SK-N-SH treated with all-trans-retinoic acid at 6 μM for 48 hours (cell line): ENCODE measurements around the gene TICAM1.

ENCODE experiments used
- ATAC-seq: fragments of 200-7000 bp; cut with Tn5 transposase; 3 replicates; pipeline ENCODE4 v1.9.1; 2020; ENCODE audit warnings: mild to moderate bottlenecking, moderate library complexity
- ARNTL ChIP-seq: fragments of 450-650 bp; formaldehyde crosslinking; IDR thresholded peaks from 2 replicates; pipeline ENCODE4 v1.5.0; 2020; ENCODE audit warnings: low read depth, mild to moderate bottlenecking, moderate library complexity, borderline replicate concordance
- BACH2 ChIP-seq: fragments of 250-450 bp; sonication (Bioruptor Pico); IDR thresholded peaks from 2 replicates; pipeline ENCODE4 v1.9.0; 2021; ENCODE audit warnings: mild to moderate bottlenecking, borderline replicate concordance
- CSDC2 ChIP-seq: fragments of 250-450 bp; sonication (Bioruptor Pico); IDR thresholded peaks from 2 replicates; pipeline ENCODE4 v1.5.0; 2020; ENCODE audit warnings: mild to moderate bottlenecking, moderate library complexity
- ESRRG ChIP-seq: fragments of 250-450 bp; sonication (Bioruptor Pico); IDR thresholded peaks from 2 replicates; pipeline ENCODE4 v1.6.1; 2021; ENCODE audit warnings: mild to moderate bottlenecking
- GLIS3 ChIP-seq: fragments of 250-450 bp; sonication (Bioruptor Pico); IDR thresholded peaks from 2 replicates; pipeline ENCODE4 v1.5.0; 2020; ENCODE audit warnings: mild to moderate bottlenecking, moderate library complexity
- ISL1 ChIP-seq: fragments of 250-450 bp; sonication (Bioruptor Pico); IDR thresholded peaks from 2 replicates; pipeline ENCODE4 v2.1.2; 2022; ENCODE audit warnings: mild to moderate bottlenecking, moderate library complexity
- OSR1 ChIP-seq: fragments of 250-450 bp; sonication (Bioruptor Pico); IDR thresholded peaks from 2 replicates; pipeline ENCODE4 v1.8.0; 2022; ENCODE audit warnings: moderate library complexity, mild to moderate bottlenecking, inconsistent platforms
- RARB ChIP-seq: fragments of 250-450 bp; sonication (Bioruptor Pico); IDR thresholded peaks from 2 replicates; pipeline ENCODE4 v1.8.0; 2021; ENCODE audit warnings: mild to moderate bottlenecking, moderate library complexity
- SNAI2 ChIP-seq: fragments of 250-450 bp; sonication (Bioruptor Pico); IDR thresholded peaks from 2 replicates; pipeline ENCODE4 v1.5.0; 2020; ENCODE audit warnings: mild to moderate bottlenecking, moderate library complexity
- TCF4 ChIP-seq: fragments of 250-450 bp; sonication (Bioruptor Pico); IDR thresholded peaks from 2 replicates; pipeline ENCODE4 v1.8.0; 2021; ENCODE audit warnings: mild to moderate bottlenecking, moderate library complexity, borderline replicate concordance
- TOX ChIP-seq: fragments of 250-450 bp; sonication (Bioruptor Pico); IDR thresholded peaks from 2 replicates; pipeline ENCODE4 v1.8.0; 2021; ENCODE audit warnings: mild to moderate bottlenecking, moderate library complexity, borderline replicate concordance
- ZFP3 ChIP-seq: fragments of 250-450 bp; sonication (Bioruptor Pico); IDR thresholded peaks from 2 replicates; pipeline ENCODE4 v1.5.0; 2020; ENCODE audit warnings: mild to moderate bottlenecking, moderate library complexity
- ZFP30 ChIP-seq: fragments of 450-650 bp; formaldehyde crosslinking; IDR thresholded peaks from 2 replicates; pipeline ENCODE4 v1.5.0; 2022; ENCODE audit warnings: mild to moderate bottlenecking, moderate library complexity
- ZNF565 ChIP-seq: fragments of 450-650 bp; formaldehyde crosslinking; conservative IDR thresholded peaks from 2 replicates; pipeline ENCODE4 v1.5.0; 2020; ENCODE audit warnings: low read depth, mild to moderate bottlenecking, moderate library complexity
- ZNF70 ChIP-seq: fragments of 450-650 bp; formaldehyde crosslinking; IDR thresholded peaks from 2 replicates; pipeline ENCODE4 v1.5.0; 2020; ENCODE audit warnings: mild to moderate bottlenecking, moderate library complexity
- ZNF8 ChIP-seq: fragments of 450-650 bp; formaldehyde crosslinking; IDR thresholded peaks from 2 replicates; pipeline ENCODE4 v1.5.0; 2020; ENCODE audit warnings: mild to moderate bottlenecking, moderate library complexity
- TF ChIP-seq, protein P1 (sequence below): fragments of 250-450 bp; sonication (Bioruptor Pico); IDR thresholded peaks from 2 replicates; pipeline ENCODE4 v1.8.0; 2020; ENCODE audit warnings: mild to moderate bottlenecking, moderate library complexity, borderline replicate concordance
- TF ChIP-seq, protein P2 (sequence below): fragments of 250-450 bp; sonication (Bioruptor Pico); IDR thresholded peaks from 2 replicates; pipeline ENCODE4 v1.5.0; 2020; ENCODE audit warnings: mild to moderate bottlenecking, moderate library complexity
- TF ChIP-seq, protein P3 (sequence below): fragments of 250-450 bp; sonication (Bioruptor Pico); IDR thresholded peaks from 2 replicates; pipeline ENCODE4 v1.5.1; 2020; ENCODE audit warnings: low read depth, mild to moderate bottlenecking, moderate library complexity

Gene TICAM1

DNA sequence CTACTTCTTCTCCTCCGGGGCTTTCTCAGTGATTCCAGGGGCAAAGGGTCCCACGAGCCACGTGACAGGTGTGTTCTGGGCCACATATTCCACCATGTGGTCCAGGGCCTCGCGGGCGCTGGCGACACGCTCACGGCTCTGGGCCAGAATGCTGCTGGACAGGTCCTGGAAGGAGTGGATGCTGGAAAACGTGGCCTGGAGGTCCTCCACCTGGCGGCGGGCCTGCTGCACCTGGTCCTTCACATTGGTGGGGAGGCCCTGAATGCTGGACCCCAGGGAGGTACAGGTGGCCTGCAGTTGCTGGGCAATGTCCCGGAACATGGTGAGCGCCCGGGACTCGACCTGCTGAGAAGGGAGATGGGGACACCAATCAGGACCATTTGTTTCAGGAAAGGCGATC is 7.7 kb upstream of the TICAM1 start:
- ATAC-seq, result no peak
- TF ChIP-seq ZNF8 (CRISPR knock-in tag), result no peak
- TF ChIP-seq, protein P1, sequence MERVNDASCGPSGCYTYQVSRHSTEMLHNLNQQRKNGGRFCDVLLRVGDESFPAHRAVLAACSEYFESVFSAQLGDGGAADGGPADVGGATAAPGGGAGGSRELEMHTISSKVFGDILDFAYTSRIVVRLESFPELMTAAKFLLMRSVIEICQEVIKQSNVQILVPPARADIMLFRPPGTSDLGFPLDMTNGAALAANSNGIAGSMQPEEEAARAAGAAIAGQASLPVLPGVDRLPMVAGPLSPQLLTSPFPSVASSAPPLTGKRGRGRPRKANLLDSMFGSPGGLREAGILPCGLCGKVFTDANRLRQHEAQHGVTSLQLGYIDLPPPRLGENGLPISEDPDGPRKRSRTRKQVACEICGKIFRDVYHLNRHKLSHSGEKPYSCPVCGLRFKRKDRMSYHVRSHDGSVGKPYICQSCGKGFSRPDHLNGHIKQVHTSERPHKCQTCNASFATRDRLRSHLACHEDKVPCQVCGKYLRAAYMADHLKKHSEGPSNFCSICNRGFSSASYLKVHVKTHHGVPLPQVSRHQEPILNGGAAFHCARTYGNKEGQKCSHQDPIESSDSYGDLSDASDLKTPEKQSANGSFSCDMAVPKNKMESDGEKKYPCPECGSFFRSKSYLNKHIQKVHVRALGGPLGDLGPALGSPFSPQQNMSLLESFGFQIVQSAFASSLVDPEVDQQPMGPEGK (CRISPR knock-in tag), result no peak
- no peak for TF ChIP-seq ISL1 (CRISPR knock-in tag)
- no peak for TF ChIP-seq OSR1 (CRISPR knock-in tag)
- TF ChIP-seq, protein P2, sequence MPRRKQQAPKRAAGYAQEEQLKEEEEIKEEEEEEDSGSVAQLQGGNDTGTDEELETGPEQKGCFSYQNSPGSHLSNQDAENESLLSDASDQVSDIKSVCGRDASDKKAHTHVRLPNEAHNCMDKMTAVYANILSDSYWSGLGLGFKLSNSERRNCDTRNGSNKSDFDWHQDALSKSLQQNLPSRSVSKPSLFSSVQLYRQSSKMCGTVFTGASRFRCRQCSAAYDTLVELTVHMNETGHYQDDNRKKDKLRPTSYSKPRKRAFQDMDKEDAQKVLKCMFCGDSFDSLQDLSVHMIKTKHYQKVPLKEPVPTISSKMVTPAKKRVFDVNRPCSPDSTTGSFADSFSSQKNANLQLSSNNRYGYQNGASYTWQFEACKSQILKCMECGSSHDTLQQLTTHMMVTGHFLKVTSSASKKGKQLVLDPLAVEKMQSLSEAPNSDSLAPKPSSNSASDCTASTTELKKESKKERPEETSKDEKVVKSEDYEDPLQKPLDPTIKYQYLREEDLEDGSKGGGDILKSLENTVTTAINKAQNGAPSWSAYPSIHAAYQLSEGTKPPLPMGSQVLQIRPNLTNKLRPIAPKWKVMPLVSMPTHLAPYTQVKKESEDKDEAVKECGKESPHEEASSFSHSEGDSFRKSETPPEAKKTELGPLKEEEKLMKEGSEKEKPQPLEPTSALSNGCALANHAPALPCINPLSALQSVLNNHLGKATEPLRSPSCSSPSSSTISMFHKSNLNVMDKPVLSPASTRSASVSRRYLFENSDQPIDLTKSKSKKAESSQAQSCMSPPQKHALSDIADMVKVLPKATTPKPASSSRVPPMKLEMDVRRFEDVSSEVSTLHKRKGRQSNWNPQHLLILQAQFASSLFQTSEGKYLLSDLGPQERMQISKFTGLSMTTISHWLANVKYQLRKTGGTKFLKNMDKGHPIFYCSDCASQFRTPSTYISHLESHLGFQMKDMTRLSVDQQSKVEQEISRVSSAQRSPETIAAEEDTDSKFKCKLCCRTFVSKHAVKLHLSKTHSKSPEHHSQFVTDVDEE (CRISPR knock-in tag), result no peak
- TF ChIP-seq, all 23 proteins: peak for 0

DNA sequence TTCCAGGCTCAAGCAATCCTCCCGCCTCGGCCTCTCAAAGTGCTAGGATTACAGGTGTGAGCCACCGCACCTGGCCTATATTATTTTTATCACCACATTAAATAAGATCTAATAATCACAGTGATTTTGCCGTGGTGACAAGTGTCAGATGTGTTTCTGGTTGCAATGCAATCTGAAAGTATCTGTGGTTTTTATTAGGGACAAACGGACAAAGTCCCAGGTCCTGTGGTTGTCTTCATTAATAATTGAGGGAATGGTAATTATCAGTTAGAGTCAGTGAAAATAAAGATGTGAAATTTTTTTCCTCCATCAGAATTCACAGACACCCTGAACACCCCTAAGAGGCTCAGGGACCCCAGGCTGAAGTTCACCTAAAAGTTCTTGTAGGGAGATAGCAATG is 1.3 kb upstream of the TICAM1 start:
- no peak for ATAC-seq
- TF ChIP-seq, protein P1 (CRISPR knock-in tag), result no peak
- TF ChIP-seq ZNF565 (CRISPR knock-in tag) (no peak), ISL1 (CRISPR knock-in tag) (no peak), ZFP3 (CRISPR knock-in tag) (no peak), ESRRG (no peak), ARNTL (CRISPR knock-in tag) (no peak), TCF4 (CRISPR knock-in tag) (no peak), ZNF8 (CRISPR knock-in tag) (no peak), SNAI2 (CRISPR knock-in tag) (no peak), RARB (no peak), CSDC2 (CRISPR knock-in tag) (no peak), GLIS3 (CRISPR knock-in tag) (no peak), TOX (no peak), ZNF70 (CRISPR knock-in tag) (no peak), ZFP30 (no peak), BACH2 (no peak)
- TF ChIP-seq, protein P2 (CRISPR knock-in tag), result no peak
- TF ChIP-seq, protein P3, sequence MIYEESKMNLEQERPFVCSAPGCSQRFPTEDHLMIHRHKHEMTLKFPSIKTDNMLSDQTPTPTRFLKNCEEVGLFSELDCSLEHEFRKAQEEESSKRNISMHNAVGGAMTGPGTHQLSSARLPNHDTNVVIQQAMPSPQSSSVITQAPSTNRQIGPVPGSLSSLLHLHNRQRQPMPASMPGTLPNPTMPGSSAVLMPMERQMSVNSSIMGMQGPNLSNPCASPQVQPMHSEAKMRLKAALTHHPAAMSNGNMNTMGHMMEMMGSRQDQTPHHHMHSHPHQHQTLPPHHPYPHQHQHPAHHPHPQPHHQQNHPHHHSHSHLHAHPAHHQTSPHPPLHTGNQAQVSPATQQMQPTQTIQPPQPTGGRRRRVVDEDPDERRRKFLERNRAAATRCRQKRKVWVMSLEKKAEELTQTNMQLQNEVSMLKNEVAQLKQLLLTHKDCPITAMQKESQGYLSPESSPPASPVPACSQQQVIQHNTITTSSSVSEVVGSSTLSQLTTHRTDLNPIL (CRISPR knock-in tag), result no peak
- TF ChIP-seq, all 23 proteins: peak for 0

DNA sequence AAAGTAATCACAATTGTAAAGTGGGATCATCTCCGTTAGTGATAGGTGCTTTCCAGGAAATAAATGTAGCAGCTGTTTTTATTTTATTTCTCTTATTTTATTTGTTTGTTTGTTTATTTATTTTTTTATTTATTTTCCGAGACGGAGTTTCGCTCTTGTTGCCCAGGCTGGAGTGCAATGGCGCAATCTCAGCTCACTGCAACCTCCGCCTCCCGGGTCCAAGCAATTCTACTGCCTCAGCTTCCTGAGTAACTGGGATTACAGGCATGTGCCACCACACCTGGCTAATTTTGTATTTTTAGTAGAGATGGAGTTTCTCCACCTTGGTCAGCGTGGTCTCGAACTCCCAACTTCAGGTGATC is 448 bp upstream of the TICAM1 start:
- peak; percentile 18; the same call in 1 of the 3 replicates for ATAC-seq
